Vagina (tissue), 2 donors: Measurements from ENCODE around the gene MYOF. TPM values are rescaled to one million over a fixed set of nuclear protein-coding genes. Genes with fewer than 3 reads are reported as not detected.
"Not testable (repeated sequence)": the region's sequence is repeated elsewhere in the genome, so short reads cannot be mapped to it uniquely, and the experiment has no call there.

Experiments
- DNase-seq, 2 donors: peaks; one replicate each; pipeline ENCODE4 v3.0.0-alpha.2; 2017; ENCODE audit errors: extremely low spot score in 2 of 2
- H3K27ac ChIP-seq: fragments of 200-600 bp; sonication (generic); one replicate; pipeline ENCODE4 v1.5.1; 2019
- H3K27me3 ChIP-seq: fragments of 200-600 bp; sonication (generic); one replicate; pipeline ENCODE4 v1.5.1; 2019
- H3K36me3 ChIP-seq, 2 donors: fragments of 200-600 bp; sonication (generic); one replicate each; pipeline ENCODE4 v1.5.1; 2017 to 2019
- H3K4me1 ChIP-seq: fragments of 200-600 bp; sonication (generic); one replicate; pipeline ENCODE4 v1.5.1; 2019
- H3K4me3 ChIP-seq, 2 donors: fragments of 200-600 bp; sonication (generic); 1 replicate in 1 of 2; 2 replicates in 1 of 2; pipeline ENCODE4 v1.5.1; 2016 to 2019
- H3K9me3 ChIP-seq: fragments of 200-600 bp; sonication (generic); one replicate; pipeline ENCODE4 v1.5.1; 2019
- CTCF ChIP-seq, 3 experiments: fragments of 450-650 bp in 2 of 3; fragments of 200-600 bp in 1 of 3; sonication (generic) in 1 of 3; IDR thresholded peaks; one replicate each; pipeline ENCODE4 v1.5.1; 2017 to 2019; ENCODE audit warnings: antibody characterized with exemption in 3 of 3, mild to moderate bottlenecking in 2 of 3, moderate library complexity in 2 of 3
- POLR2A ChIP-seq, 2 donors: fragments of 450-650 bp; IDR thresholded peaks; one replicate each; pipeline ENCODE4 v1.6.1; 2017; ENCODE audit warnings: antibody characterized with exemption in 2 of 2, mild to moderate bottlenecking in 2 of 2, moderate library complexity in 2 of 2
- POLR2AphosphoS5 ChIP-seq, 2 donors: sonication (generic); formaldehyde crosslinking; IDR thresholded peaks; one replicate each; pipeline ENCODE4 v1.9.0; 2017; ENCODE audit warnings: antibody characterized with exemption in 2 of 2, mild to moderate bottlenecking in 2 of 2, low read depth in 1 of 2; ENCODE audit not compliant: insufficient read depth in 1 of 2
- intact Hi-C: fragments of 100-400 bp; cut with DNase I; formaldehyde crosslinking; loops from one replicate; pipeline ENCODE4 v1.15.1; 2023
- total RNA-seq: library from RNA; depleted of rRNA; stranded (reverse); fragments of >200 nt; gene quantifications from one replicate; pipeline ENCODE4 v1.2.3, GENCODE V29; 2016

Gene MYOF
- total RNA-seq, 1 donor from 2014 or later = 107 TPM

GRCh38 chr10:93420091-93420490 lies 62.0 kb downstream of the MYOF start:
- H3K27ac ChIP-seq = peak overlapping the region; percentile 68
- peaks cover 24% of the 10 kb centered on the region for H3K4me1 ChIP-seq
- H3K9me3 ChIP-seq = no peaks in the 10 kb centered on the region
- H3K4me3 ChIP-seq = no peak overlapping the region
- TF ChIP-seq CTCF (IDR thresholded peaks at IDR 0.05) (no peak), POLR2A (IDR thresholded peaks at IDR 0.05) (no peak), POLR2AphosphoS5 (IDR thresholded peaks at IDR 0.05; ENCODE audit: insufficient read depth in 1 of 2, low read depth in 1 of 2) (peak in 1 of 2 donors; percentile 45)
- H3K27me3 ChIP-seq = no peaks in the 10 kb centered on the region
- H3K36me3 ChIP-seq = peaks cover 0 to 2% of the 10 kb centered on the region in 2 donors
- intact Hi-C loops = no loop called here
- no peak for DNase-seq

DNA sequence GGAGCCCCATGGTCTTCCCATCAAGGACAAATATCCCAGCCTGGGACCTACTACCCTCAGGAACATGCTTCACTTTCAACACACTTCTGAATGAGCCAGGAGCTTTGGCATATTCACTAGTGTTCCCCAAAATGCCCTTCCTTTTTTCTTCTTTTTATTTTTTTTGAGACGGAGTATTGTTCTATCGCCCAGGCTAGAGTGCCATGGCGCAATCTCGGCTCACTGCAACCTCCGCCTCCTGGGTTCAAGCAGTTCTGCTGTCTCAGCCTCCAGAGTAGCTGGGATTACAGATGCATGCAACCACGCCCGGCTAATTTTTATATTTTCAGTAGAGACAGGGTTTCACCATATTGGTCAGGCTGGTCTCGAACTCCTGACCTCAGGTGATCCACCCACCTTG lies 63.1 kb downstream of the MYOF start:
- H3K27ac ChIP-seq, DNase-seq, intact Hi-C loops: not testable (repeated sequence)

DNA sequence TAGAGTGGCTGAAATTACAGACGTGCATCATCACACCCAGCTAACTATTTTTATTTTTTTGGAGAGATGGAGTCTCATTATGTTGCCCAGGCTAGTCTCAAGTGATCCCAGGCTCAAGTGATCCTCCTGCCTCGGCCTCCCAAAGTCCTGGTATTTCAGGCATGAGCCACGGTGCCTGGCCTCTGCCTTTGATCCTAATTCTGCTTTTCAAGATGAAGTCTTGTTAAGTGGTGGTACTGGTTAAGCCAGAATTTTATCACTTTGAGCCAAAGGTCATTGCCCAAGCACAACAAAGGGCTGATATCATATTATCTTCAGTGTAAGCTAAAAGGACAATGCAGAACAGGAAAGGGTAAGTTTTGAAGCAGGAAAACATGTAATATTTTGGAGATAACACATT lies 64.2 kb downstream of the MYOF start:
- Histone ChIP-seq H3K27me3 (no peaks in the 10 kb centered on the region), H3K36me3 (no peaks in the 10 kb centered on the region), H3K9me3 (no peaks in the 10 kb centered on the region), H3K4me1 (peaks cover 38% of the 10 kb centered on the region), H3K27ac (no peak overlapping the region), H3K4me3 (no peak overlapping the region)
- intact Hi-C loops = no loop called here
- no peak for DNase-seq
- TF ChIP-seq CTCF (IDR thresholded peaks at IDR 0.05) = no peak
- no peak for TF ChIP-seq POLR2A (IDR thresholded peaks at IDR 0.05)
- no peak for TF ChIP-seq POLR2AphosphoS5 (IDR thresholded peaks at IDR 0.05; ENCODE audit: insufficient read depth in 1 of 2, low read depth in 1 of 2)

More for the DNA sequence above, 63.1 kb downstream of the MYOF start:
- not testable (repeated sequence) for H3K27me3 ChIP-seq, H3K9me3 ChIP-seq, H3K36me3 ChIP-seq, H3K4me3 ChIP-seq
- peaks cover 27% of the 10 kb centered on the region for H3K4me1 ChIP-seq

- no peak for TF ChIP-seq POLR2AphosphoS5 (IDR thresholded peaks at IDR 0.05; ENCODE audit: insufficient read depth in 1 of 2, low read depth in 1 of 2)
- TF ChIP-seq CTCF (IDR thresholded peaks at IDR 0.05) = no peak
- TF ChIP-seq POLR2A (IDR thresholded peaks at IDR 0.05) = no peak
- no peak overlapping the region for H3K27ac ChIP-seq
- intact Hi-C loops = no loop called here
- H3K9me3 ChIP-seq = no peaks in the 10 kb centered on the region
- no peaks in the 10 kb centered on the region for H3K36me3 ChIP-seq
- H3K4me3 ChIP-seq = no peak overlapping the region
- DNase-seq = no peak
- H3K27me3 ChIP-seq = no peaks in the 10 kb centered on the region
- H3K4me1 ChIP-seq = peaks cover 41% of the 10 kb centered on the region
Measured at GRCh38 chr10:93417266-93417665, 64.9 kb downstream of the MYOF start.

GRCh38 chr10:93416824-93417223 lies 65.3 kb downstream of the MYOF start:
- Histone ChIP-seq H3K36me3 (no peaks in the 10 kb centered on the region), H3K27me3 (no peaks in the 10 kb centered on the region), H3K9me3 (no peaks in the 10 kb centered on the region), H3K27ac (no peak overlapping the region), H3K4me1 (peaks cover 41% of the 10 kb centered on the region), H3K4me3 (no peak overlapping the region)
- TF ChIP-seq CTCF (IDR thresholded peaks at IDR 0.05) = no peak
- TF ChIP-seq POLR2A (IDR thresholded peaks at IDR 0.05) = no peak
- intact Hi-C loops = no loop called here
- DNase-seq = no peak

- TF ChIP-seq POLR2A (IDR thresholded peaks at IDR 0.05) (no peak), POLR2AphosphoS5 (IDR thresholded peaks at IDR 0.05; ENCODE audit: insufficient read depth in 1 of 2, low read depth in 1 of 2) (no peak), CTCF (IDR thresholded peaks at IDR 0.05) (no peak)
- Histone ChIP-seq H3K27me3 (no peaks in the 10 kb centered on the region), H3K27ac (no peak overlapping the region), H3K9me3 (no peaks in the 10 kb centered on the region), H3K36me3 (no peaks in the 10 kb centered on the region), H3K4me1 (peaks cover 29% of the 10 kb centered on the region), H3K4me3 (no peak overlapping the region)
- intact Hi-C loops = no loop called here
- DNase-seq = no peak
Measured at GRCh38 chr10:93415693-93416092, 66.4 kb downstream of the MYOF start.
